K562 (cell line): Measurements from ENCODE around the gene HOXB5. TPM values are rescaled to one million over a fixed set of nuclear protein-coding genes. Genes with fewer than 3 reads are reported as not detected.

Source experiments
- ARID4B ChIP-seq: sonication (generic); formaldehyde crosslinking; IDR thresholded peaks from 2 replicates; pipeline ENCODE4 v1.8.0; 2022; ENCODE audit warnings: mild to moderate bottlenecking, missing genetic modification reagents
- BRD4 ChIP-seq: fragments of 200-600 bp; sonication (generic); IDR thresholded peaks from 2 replicates; pipeline ENCODE4 v1.6.1; 2017; ENCODE audit warnings: inconsistent platforms
- BRF1 ChIP-seq: IDR thresholded peaks from 3 replicates; pipeline ENCODE4 v1.6.1; 2011; ENCODE audit warnings: borderline replicate concordance, mild to moderate bottlenecking; ENCODE audit not compliant: insufficient read length; ENCODE audit errors: extremely low read depth
- CBFA2T2 ChIP-seq: fragments of 450-650 bp; conservative IDR thresholded peaks from 2 replicates; pipeline ENCODE4 v1.6.1; 2017; ENCODE audit warnings: mild to moderate bottlenecking
- CHAMP1 ChIP-seq: fragments of 450-650 bp; IDR thresholded peaks from 2 replicates; pipeline ENCODE4 v1.6.1; 2016; ENCODE audit warnings: mild to moderate bottlenecking
- EGR1 ChIP-seq: fragments of 450-650 bp; conservative IDR thresholded peaks from 2 replicates; pipeline ENCODE4 v1.6.1; 2017; ENCODE audit warnings: mild to moderate bottlenecking
- MEF2A ChIP-seq: IDR thresholded peaks from 2 replicates; pipeline ENCODE4 v1.6.1; 2011; ENCODE audit warnings: low read depth, mild to moderate bottlenecking, low read length, moderate library complexity; ENCODE audit not compliant: control insufficient read depth
- RBBP5 ChIP-seq: fragments of 200-600 bp; sonication (generic); IDR thresholded peaks from 2 replicates; pipeline ENCODE4 v1.6.1; 2012; ENCODE audit warnings: borderline replicate concordance, mild to moderate bottlenecking, low read length, control low read depth, inconsistent platforms; ENCODE audit not compliant: insufficient read depth, poor library complexity, severe bottlenecking
- RBFOX2 ChIP-seq: fragments of 200-400 bp; formaldehyde crosslinking; IDR thresholded peaks from 2 replicates; pipeline ENCODE4 v1.6.1; 2017; ENCODE audit warnings: low read depth, mild to moderate bottlenecking, low read length, moderate library complexity
- RCOR1 ChIP-seq, 2 experiments: IDR thresholded peaks; 2 replicates each; pipeline ENCODE4 v1.6.1; 2012; ENCODE audit warnings: low read depth in 2 of 2, low read length in 2 of 2, borderline replicate concordance in 1 of 2, improper control_type of control experiment in 1 of 2
- RNF2 ChIP-seq: sonication (generic); IDR thresholded peaks from 2 replicates; pipeline ENCODE4 v1.6.1; 2016
- RREB1 ChIP-seq: fragments of 250-450 bp; sonication (Bioruptor Pico); IDR thresholded peaks from 2 replicates; pipeline ENCODE4 v1.4.0; 2020
- TAF1 ChIP-seq: IDR thresholded peaks from 2 replicates; pipeline ENCODE4 v1.6.1; 2011; ENCODE audit warnings: mild to moderate bottlenecking, low read length, moderate library complexity; ENCODE audit not compliant: insufficient read depth, control insufficient read depth, severe bottlenecking; ENCODE audit errors: extremely low read depth
- ZNF143 ChIP-seq: sonication (generic); formaldehyde crosslinking; IDR thresholded peaks from 2 replicates; pipeline ENCODE4 v1.9.0; 2022; ENCODE audit warnings: mild to moderate bottlenecking, missing genetic modification reagents
- ZNF174 ChIP-seq: fragments of 250-450 bp; sonication (Bioruptor Pico); IDR thresholded peaks from 2 replicates; pipeline ENCODE4 v1.4.0; 2020; ENCODE audit warnings: mild to moderate bottlenecking
- ZNF75A ChIP-seq: fragments of 450-650 bp; formaldehyde crosslinking; IDR thresholded peaks from 2 replicates; pipeline ENCODE4 v1.4.0; 2020; ENCODE audit warnings: mild to moderate bottlenecking
- polyA plus RNA-seq, 8 experiments: library from polyadenylated mRNA; depleted of rRNA in 4 of 8; stranded (reverse) in 5 of 8; unstranded in 3 of 8; fragments of >200 nt; fragmentation: Nextera tagmentation in 2 of 8; fragmentation: Illumina TruSeq in 1 of 8; extraction: Ambion mirVana in 2 of 8; extraction: Trizol in 1 of 8; gene quantifications; 2 replicates each; pipeline versions ENCODE4 v1.2.1 to v1.2.3, GENCODE V29; 2011 to 2014; ENCODE audit warnings: inconsistent platforms in 1 of 8, missing spikeins in 1 of 8
- total RNA-seq, 7 experiments: library from RNA; depleted of rRNA in 6 of 7; stranded (reverse); fragments of >200 nt in 6 of 7; fragmentation: Illumina TruSeq in 2 of 7; extraction: Trizol in 2 of 7; gene quantifications; 2 replicates each; pipeline versions ENCODE4 v1.2.1 to v1.2.3, GENCODE V29; 2011 to 2021; ENCODE audit warnings: low replicate concordance in 1 of 7

HOXB5 gene
- total and polyA plus RNA-seq, 9 of the 15 experiments (the other 6 are each of a cell fraction or from before 2014, with no cell fraction given) = 0.24 to 2.7 (median 0.65) TPM

DNA sequence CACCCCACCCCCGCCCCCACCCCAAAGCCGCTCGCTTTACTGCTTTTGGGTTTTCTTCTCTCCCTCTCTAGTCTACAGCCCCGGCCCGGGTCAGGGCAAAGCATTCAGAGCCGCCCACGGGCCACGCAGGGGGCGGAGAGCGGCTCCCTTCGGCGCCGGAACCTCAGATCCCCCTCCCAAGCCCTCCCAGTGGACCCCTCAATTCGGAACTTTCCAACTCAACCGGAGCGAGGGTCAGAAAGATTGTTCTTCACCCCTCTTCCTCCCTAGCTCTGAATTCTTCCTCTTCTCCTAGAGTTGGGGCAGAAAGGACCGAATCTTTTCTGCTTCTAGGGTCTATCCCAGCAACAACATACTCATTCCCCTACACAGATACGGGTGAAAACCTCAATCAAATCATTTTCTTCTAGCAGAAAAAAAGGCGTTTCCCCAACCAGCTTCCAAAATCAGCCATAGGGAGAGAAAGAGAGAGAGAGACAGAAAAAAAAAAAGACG is 49.7 kb downstream of the HOXB5 start (continued):
- TF ChIP-seq BRF1 = no peak
- peak; percentile 84 for TF ChIP-seq EGR1
- no peak for TF ChIP-seq ZNF75A
- TF ChIP-seq CHAMP1 = no peak
- TF ChIP-seq RBBP5 = no peak
- TF ChIP-seq RBFOX2 = peak; percentile 5; the same call in 1 of the 2 replicates
- TF ChIP-seq RREB1 = no peak
- no peak for TF ChIP-seq RNF2
- TF ChIP-seq BRD4 = no peak
- TF ChIP-seq MEF2A = no peak
- TF ChIP-seq ZNF143 = no peak
- peak; percentile 34 for TF ChIP-seq TAF1
- TF ChIP-seq RCOR1 (IDR thresholded peaks at IDR 0.05; ENCODE audit: borderline replicate concordance in 1 of 2, low read depth in 2 of 2, low read length in 2 of 2) = no peak
- TF ChIP-seq CBFA2T2 = no peak
- TF ChIP-seq ZNF174 (CRISPR knock-in tag) = no peak
- 0 out of 2 replicates have a peak, but pooled peaks have one; percentile 18 for TF ChIP-seq ARID4B (CRISPR knock-in tag)
